Prostate gland (tissue), 2 donors: ENCODE data around the gene NDST4.

Source experiments
- POLR2A ChIP-seq: fragments of 450-650 bp; IDR thresholded peaks from one replicate; pipeline ENCODE4 v1.6.1; 2016; ENCODE audit warnings: antibody characterized with exemption, mild to moderate bottlenecking
- POLR2AphosphoS5 ChIP-seq: sonication (generic); formaldehyde crosslinking; IDR thresholded peaks from one replicate; pipeline ENCODE4 v1.6.1; 2017; ENCODE audit warnings: antibody characterized with exemption
- TF ChIP-seq, protein P1 (sequence below), 4 experiments: fragments of 200-600 bp in 2 of 4; fragments of 450-650 bp in 2 of 4; sonication (generic) in 2 of 4; IDR thresholded peaks; 1 replicate in 3 of 4; 2 replicates in 1 of 4; pipeline ENCODE4 v1.5.1; 2016 to 2019; ENCODE audit warnings: antibody characterized with exemption in 4 of 4, mild to moderate bottlenecking in 2 of 4, moderate library complexity in 2 of 4

- TF ChIP-seq, protein P1, sequence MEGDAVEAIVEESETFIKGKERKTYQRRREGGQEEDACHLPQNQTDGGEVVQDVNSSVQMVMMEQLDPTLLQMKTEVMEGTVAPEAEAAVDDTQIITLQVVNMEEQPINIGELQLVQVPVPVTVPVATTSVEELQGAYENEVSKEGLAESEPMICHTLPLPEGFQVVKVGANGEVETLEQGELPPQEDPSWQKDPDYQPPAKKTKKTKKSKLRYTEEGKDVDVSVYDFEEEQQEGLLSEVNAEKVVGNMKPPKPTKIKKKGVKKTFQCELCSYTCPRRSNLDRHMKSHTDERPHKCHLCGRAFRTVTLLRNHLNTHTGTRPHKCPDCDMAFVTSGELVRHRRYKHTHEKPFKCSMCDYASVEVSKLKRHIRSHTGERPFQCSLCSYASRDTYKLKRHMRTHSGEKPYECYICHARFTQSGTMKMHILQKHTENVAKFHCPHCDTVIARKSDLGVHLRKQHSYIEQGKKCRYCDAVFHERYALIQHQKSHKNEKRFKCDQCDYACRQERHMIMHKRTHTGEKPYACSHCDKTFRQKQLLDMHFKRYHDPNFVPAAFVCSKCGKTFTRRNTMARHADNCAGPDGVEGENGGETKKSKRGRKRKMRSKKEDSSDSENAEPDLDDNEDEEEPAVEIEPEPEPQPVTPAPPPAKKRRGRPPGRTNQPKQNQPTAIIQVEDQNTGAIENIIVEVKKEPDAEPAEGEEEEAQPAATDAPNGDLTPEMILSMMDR (IDR thresholded peaks at IDR 0.05): no peak
- TF ChIP-seq POLR2A: no peak
- TF ChIP-seq POLR2AphosphoS5: no peak
Observed at GRCh38 chr4:115110191-115111181, 2.9 kb downstream of the NDST4 start.
